ENCODE data around the gene LRRTM4.

GRCh38 chr2:76965772-76966171 lies 556.4 kb downstream of the LRRTM4 start:
- TF ChIP-seq CTCF (conservative IDR thresholded peaks at IDR 0.05 in 1 of 2, IDR thresholded peaks at IDR 0.05 in 1 of 2; ENCODE audit: extremely low read depth in 1 of 2, insufficient read depth in 1 of 2, low read depth in 1 of 2, low read length in 2 of 2) (no peak), EZH2 (IDR thresholded peaks at IDR 0.05; ENCODE audit: borderline replicate concordance, low read length) (no peak)
